ENCODE measurements around the gene INTS6L.
"Not testable (repeated sequence)": the region's sequence is repeated elsewhere in the genome, so short reads cannot be mapped to it uniquely, and the experiment has no call there.

Gene INTS6L

DNA sequence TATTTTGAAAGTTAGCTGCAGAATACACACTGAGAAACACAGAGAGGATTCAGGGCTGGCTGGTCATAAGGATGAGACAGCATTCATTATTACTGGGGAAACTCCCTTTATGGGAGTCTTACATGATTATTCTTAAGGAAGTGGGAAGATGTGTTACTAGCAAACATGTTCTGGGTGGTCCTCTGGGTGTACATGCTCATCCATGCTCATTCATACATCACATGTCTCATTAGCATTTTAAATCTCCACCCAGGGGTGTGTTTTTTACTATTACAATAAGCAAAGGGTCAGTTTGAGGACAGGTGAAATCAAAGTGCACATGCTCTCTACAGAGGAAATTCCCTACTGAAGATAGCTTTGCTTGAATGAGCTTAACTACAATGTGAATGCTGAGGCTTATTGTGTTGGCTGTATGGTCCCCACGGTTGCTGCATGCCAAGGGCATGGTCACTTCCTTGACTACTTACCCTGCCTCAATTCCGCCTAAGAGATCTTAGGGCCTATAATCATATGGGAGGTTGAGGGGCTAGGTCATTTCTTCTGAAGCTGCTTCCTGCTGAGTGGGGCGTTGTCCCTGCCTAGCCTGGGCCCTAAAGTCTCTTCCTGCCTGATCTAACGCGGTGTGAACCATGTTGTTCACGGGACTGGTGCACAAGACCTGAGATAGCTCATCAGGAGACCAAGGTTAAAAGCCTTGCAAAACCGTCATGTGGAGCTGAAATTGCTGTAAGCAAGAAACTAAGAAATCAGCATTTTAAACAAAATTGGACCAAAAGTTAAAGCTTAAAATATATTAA, 104.1 kb downstream of the INTS6L start:
- DNase-seq: not testable (repeated sequence)

DNA sequence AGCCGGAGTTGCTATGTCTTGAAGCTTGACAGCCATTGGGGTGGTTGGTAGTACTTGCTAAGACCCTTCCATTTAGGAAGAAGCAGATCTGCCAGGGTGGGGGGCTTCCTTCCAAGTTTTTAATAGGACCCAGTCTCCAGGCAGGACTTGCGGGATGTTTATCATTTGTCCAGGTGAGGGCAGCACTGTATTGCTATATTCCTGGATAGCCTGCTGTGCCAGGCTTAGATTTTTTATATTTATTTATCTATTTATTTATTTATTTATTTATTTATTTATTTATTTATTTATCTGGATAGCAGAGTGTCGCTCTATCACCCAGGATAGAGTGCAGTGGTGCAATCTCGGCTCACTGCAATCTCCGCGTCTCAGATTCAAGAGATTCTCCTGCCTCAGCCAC, 105.5 kb downstream of the INTS6L start:
- DNase-seq: no peak

DNA sequence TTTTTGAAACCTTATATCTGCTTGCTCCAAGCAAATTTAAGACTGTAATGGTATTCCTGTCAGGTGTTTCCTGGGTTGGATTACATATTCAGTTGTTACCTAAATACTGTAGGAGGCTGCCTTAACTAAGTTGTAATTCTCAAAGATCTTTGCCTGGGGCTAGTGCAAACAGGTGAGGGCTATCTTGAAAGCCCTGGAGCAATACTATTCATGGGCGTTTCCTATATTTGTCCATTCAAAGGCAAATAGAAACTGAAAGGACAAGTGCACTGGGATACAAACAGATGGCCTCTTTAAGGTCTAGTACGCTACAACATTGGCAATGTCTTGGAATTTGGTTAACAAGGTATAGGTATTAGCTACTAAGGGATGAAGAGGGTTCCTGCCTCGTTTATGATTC, 108.9 kb downstream of the INTS6L start:
- DNase-seq: no peak
